ENCODE measurements around the gene PSMB10.
A peak's percentile ranks its signal among the peaks of the same experiment; 100 is the strongest.
"Not testable (repeated sequence)": the region's sequence is repeated elsewhere in the genome, so short reads cannot be mapped to it uniquely, and the experiment has no call there.

Gene PSMB10

DNA sequence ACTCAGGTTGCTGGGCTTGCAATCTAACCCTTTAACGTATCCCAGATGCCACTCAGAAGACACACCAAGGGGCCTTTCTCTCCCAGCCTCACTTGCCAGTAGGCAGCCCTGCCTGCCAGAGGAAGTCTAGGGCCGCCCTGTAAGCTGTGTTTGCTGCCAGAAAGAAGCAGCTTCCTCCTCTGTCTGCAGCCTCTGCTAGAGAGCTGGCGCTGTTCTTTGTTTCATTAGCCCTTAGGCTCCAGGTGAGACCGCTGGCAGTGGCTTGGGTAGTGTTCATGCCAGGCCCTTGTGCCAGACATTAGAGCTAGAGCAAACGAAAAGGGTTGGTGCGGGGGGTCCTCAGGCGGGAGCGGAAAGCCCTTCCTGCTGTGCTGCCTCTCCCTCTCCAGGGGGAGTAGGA, 13.9 kb downstream of the PSMB10 start:
- no peak overlapping the region for H3K4me3 ChIP-seq (ENCODE audit: low read length)
- TF ChIP-seq CTCF (IDR thresholded peaks at IDR 0.05; ENCODE audit: insufficient read depth, low read depth, low read length, missing control alignments): no peak
- no peak for DNase-seq (ENCODE audit: low read depth)

GRCh38 chr16:67922221-67922620, 14.4 kb downstream of the PSMB10 start:
- DNase-seq (ENCODE audit: low read depth): no peak
- TF ChIP-seq CTCF (IDR thresholded peaks at IDR 0.05; ENCODE audit: insufficient read depth, low read depth, low read length, missing control alignments): no peak
- H3K4me3 ChIP-seq (ENCODE audit: low read length): no peak overlapping the region

GRCh38 chr16:67919622-67920221, 16.9 kb downstream of the PSMB10 start:
- no peak for TF ChIP-seq CTCF (IDR thresholded peaks at IDR 0.05; ENCODE audit: insufficient read depth, low read depth, low read length, missing control alignments)
- no peak overlapping the region for H3K4me3 ChIP-seq (ENCODE audit: low read length)
- no peak for DNase-seq (ENCODE audit: low read depth)

- peak; percentile 95 for DNase-seq (ENCODE audit: low read depth)
- no peak overlapping the region for H3K4me3 ChIP-seq (ENCODE audit: low read length)
- no peak for TF ChIP-seq CTCF (IDR thresholded peaks at IDR 0.05; ENCODE audit: insufficient read depth, low read depth, low read length, missing control alignments)
Measured at GRCh38 chr16:67917852-67918236, 18.8 kb downstream of the PSMB10 start.

DNA sequence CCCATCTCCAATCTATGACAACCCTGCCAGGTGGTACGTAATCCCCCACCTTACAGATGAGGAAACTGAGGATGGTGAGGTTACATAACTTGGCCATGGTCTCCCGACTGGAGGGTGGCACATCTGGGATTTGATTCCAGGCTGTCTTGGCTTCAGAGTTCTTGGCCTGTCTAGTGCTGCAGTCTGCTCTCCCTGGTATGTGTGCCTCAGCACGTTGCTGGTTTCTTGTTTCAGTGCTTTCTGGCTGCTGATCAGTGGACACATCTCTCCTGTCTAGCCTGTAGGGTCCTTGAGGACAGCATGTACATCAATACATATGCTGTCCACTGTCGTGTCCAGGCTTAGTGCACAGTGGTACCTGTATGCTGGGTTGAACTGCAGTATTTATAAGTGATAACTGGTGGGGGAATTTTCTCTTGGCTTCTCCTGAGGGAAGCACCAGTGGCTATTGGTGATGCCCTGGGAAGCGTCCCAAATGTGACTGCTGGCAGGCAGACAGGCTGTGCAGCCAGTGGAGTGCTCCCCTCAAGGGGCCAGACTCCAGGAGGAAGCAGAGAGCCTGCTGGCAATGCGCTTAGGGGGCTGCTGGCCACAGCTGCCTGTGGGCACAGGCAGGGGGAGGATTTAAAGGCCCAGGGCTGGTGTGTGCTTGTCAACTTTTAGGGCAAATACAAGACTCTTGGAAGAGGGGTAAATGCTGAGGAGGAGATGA, 19.4 kb downstream of the PSMB10 start:
- no peak for DNase-seq (ENCODE audit: low read depth)
- H3K4me3 ChIP-seq (ENCODE audit: low read length): no peak overlapping the region
- TF ChIP-seq CTCF (IDR thresholded peaks at IDR 0.05; ENCODE audit: insufficient read depth, low read depth, low read length, missing control alignments): no peak

DNA sequence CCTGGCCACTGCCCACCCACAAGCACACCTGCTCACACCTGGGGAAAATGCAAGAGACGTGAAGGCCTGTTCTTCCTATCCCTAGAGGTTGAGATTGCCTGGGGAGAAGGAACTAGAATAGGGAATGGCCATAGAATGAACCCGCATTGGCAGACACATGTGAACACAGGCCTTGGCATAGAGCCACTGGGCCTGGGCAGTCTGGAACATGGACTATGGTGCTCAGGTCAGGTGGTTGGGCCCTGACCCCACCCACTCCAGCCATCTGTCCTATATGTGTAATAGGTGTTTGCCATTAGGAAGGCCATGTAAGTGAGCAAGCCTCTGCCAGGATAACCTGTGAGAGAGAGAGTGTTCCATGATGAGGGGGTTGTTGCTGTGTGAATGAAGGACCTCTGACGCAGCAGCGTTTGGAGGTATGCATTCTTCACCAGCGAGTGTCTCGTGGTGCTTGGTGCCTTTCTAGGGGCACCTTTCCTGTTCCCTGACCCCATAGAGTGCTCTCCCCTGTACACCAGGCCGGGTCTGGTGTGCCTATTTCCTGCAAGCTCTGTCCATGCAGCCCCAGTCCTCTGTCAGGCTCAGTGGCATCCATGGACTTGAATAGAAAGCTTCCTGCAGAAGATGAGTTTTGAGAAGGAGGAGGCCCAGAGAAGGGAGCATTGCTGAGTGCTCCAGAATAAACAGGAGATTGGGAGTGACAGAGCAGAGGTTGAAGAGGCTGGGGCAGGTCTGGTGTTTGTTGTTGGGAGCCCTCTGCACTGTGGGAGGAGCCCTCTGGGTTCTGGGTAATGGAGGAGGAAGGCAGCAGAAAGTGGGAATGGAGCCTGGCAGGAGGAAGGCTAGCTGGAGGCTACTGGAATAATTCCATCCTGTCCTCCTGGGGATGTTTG, 20.6 kb downstream of the PSMB10 start:
- no peak for DNase-seq (ENCODE audit: low read depth)
- TF ChIP-seq CTCF (IDR thresholded peaks at IDR 0.05; ENCODE audit: insufficient read depth, low read depth, low read length, missing control alignments): no peak

DNA sequence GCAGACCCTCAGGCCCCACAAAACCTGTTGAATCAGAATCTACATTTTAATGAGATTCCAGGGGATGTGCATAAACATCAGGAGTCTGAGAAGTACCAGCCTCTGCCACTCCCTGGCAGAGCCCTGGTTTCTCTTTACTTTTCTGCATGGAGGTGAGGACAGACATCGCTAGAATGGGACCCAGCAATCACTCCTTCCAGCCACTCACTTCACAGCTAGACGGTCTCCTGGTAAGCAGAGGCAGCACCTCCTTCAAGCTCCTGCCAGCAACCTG, 21.2 kb downstream of the PSMB10 start:
- H3K4me3 ChIP-seq (ENCODE audit: low read length); DNase-seq (ENCODE audit: low read depth): not testable (repeated sequence)

More for the DNA sequence above, 20.6 kb downstream of the PSMB10 start:
- H3K4me3 ChIP-seq (ENCODE audit: low read length): no peak overlapping the region

Data from epithelial cell of esophagus (primary cell).